Measurements from ENCODE around the gene PRICKLE4. TPM values are rescaled to one million over a fixed set of nuclear protein-coding genes. Genes with fewer than 3 reads are reported as not detected.

Gene PRICKLE4
- total and polyA plus RNA-seq, 2 experiments from 2014 or later = 2.1 TPM; not detected in 1

DNA sequence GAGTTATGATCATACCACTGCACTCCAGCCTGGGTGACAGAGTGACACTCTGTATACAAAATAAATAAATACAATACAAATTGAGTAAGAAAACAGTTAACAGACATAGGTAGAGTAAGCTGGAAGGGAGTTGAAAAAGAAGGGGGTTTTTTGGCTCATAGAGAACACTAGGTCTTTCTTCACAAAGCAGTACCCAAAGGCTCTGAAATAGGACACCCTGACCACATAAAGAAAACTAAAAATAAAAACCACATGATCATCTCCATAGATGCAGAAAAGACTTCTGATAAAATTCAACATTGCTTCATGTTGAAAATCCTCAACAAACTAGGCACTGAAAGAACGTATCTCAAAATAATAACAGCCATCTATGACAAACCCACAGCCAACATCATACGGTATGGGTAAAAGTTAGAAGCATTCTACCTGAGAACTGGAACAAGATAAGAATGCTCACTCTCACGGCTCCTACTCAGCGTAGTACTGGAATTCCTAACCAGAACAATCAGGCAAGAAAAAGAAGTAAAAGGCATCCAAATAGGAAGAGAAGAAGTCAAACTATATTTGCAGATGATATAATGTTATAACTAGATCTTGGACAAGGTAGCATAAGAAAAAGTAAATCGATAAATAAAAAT lies 55.6 kb downstream of the PRICKLE4 start:
- no peaks in the 10 kb centered on the region for H3K79me2 ChIP-seq (ENCODE audit: insufficient read depth)
- no peak for DNase-seq
- H4K20me1 ChIP-seq (ENCODE audit: insufficient read depth) = no peaks in the 10 kb centered on the region
- no peaks in the 10 kb centered on the region for H3K9me2 ChIP-seq (ENCODE audit: insufficient read depth)
- H3K4me1 ChIP-seq (ENCODE audit: insufficient read depth) = no peaks in the 10 kb centered on the region
- 74 to 85% methylated on average over 5 of the region's 5 CpGs for WGBS, 2 experiments (ENCODE audit: low coverage in 1 of 2, low lambda C conversion rate in 2 of 2, missing lambda C conversion rate in 2 of 2)
- no peak overlapping the region for H2AFZ ChIP-seq
- no peaks in the 10 kb centered on the region for H3K9me3 ChIP-seq (ENCODE audit: low read depth)
- no peak overlapping the region for H3K4me3 ChIP-seq
- no peak overlapping the region for H3K27ac ChIP-seq
- in situ Hi-C loops (cut with MboI) = loop anchor here (25.0 kb wide), 1 partner anchor 201 kb away; no protein-coding TSS in a partner anchor
- H3K4me2 ChIP-seq (ENCODE audit: unreplicated experiment) = no peak overlapping the region
- TF ChIP-seq EZH2 (IDR thresholded peaks at IDR 0.05; ENCODE audit: insufficient read depth, poor library complexity, severe bottlenecking) (no peak), EZH2phosphoT487 (IDR thresholded peaks at IDR 0.05; ENCODE audit: insufficient read depth, low read depth) (no peak)
- no peaks in the 10 kb centered on the region for H3K36me3 ChIP-seq (ENCODE audit: low read depth)
- no peak overlapping the region for H3K9ac ChIP-seq
- no peaks in the 10 kb centered on the region for H3F3A ChIP-seq (ENCODE audit: insufficient read depth)
- no peaks in the 10 kb centered on the region for H3K27me3 ChIP-seq (replicated peaks; ENCODE audit: insufficient read depth)

DNA sequence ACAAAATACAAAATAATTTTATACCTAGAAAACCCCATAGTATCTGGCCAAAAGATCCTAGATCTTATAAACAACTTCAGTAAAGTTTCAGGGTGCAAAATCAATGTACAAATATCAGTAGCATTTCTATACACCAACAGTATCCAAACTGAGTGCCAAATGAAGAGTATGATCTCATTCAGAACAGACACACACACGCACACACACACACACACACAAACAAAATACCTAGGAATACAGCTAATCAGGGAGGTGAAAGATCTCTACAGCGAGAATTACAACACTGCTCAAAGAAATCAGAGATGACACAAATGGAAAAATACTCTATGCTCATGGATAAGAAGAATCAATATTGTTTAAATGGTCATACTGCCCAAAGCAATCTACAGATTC lies 56.1 kb downstream of the PRICKLE4 start:
- Histone ChIP-seq H3K9me2 (ENCODE audit: insufficient read depth) (no peaks in the 10 kb centered on the region), H3K36me3 (ENCODE audit: low read depth) (no peaks in the 10 kb centered on the region), H3K4me2 (ENCODE audit: unreplicated experiment) (no peak overlapping the region), H3K4me1 (ENCODE audit: insufficient read depth) (no peaks in the 10 kb centered on the region), H3F3A (ENCODE audit: insufficient read depth) (no peaks in the 10 kb centered on the region), H4K20me1 (ENCODE audit: insufficient read depth) (no peaks in the 10 kb centered on the region), H2AFZ (no peak overlapping the region), H3K9me3 (ENCODE audit: low read depth) (no peaks in the 10 kb centered on the region), H3K27me3 (replicated peaks; ENCODE audit: insufficient read depth) (no peaks in the 10 kb centered on the region), H3K9ac (no peak overlapping the region), H3K79me2 (ENCODE audit: insufficient read depth) (no peaks in the 10 kb centered on the region), H3K27ac (no peak overlapping the region), H3K4me3 (no peak overlapping the region)
- peak; percentile 7 for DNase-seq
- WGBS, 2 experiments (ENCODE audit: low coverage in 1 of 2, low lambda C conversion rate in 2 of 2, missing lambda C conversion rate in 2 of 2) = 87 to 93% methylated on average over 2 of the region's 2 CpGs
- in situ Hi-C loops (cut with MboI) = loop anchor here (25.0 kb wide), 1 partner anchor 201 kb away; no protein-coding TSS in a partner anchor
- TF ChIP-seq EZH2 (IDR thresholded peaks at IDR 0.05; ENCODE audit: insufficient read depth, poor library complexity, severe bottlenecking) (no peak), EZH2phosphoT487 (IDR thresholded peaks at IDR 0.05; ENCODE audit: insufficient read depth, low read depth) (no peak)

Small RNAs within 50 kb of the gene (small RNA-seq; reads per million reads assigned to genes)
- gene AL365205.2 (ENCODE audit: low read depth, low replicate concordance) = not detected
- gene AL365205.3 (ENCODE audit: low read depth, low replicate concordance) = not detected
- not detected for gene RF00393 (ENCODE audit: low read depth, low replicate concordance)

Other genes starting within 250 kb of the PRICKLE4 start
- gene FOXP4, start 234.4 kb upstream of the PRICKLE4 start, total RNA-seq (2014; rRNA removed; shearing (Covaris generic)) = 3.9 and 5.4 TPM in 2 replicates
- 1.1 and 1.4 TPM in 2 replicates for gene FOXP4, start 234.4 kb upstream of the PRICKLE4 start, polyA plus RNA-seq (2016; fragmentation: Nextera tagmentation; extraction: Ambion mirVana)
- 1.4 TPM in 1 of 2 replicates, not detected in the other for gene MDFI, start 142.3 kb upstream of the PRICKLE4 start, total RNA-seq (2014; rRNA removed; shearing (Covaris generic))
- not detected in 2 replicates for gene MDFI, start 142.3 kb upstream of the PRICKLE4 start, polyA plus RNA-seq (2016; fragmentation: Nextera tagmentation; extraction: Ambion mirVana)
- 5.7 and 10.0 TPM in 2 replicates for gene TFEB, start 45.2 kb upstream of the PRICKLE4 start, total RNA-seq (2014; rRNA removed; shearing (Covaris generic))
- gene TFEB, start 45.2 kb upstream of the PRICKLE4 start, polyA plus RNA-seq (2016; fragmentation: Nextera tagmentation; extraction: Ambion mirVana) = 5.5 and 6.4 TPM in 2 replicates
- gene PGC, start 33.4 kb upstream of the PRICKLE4 start, total RNA-seq (2014; rRNA removed; shearing (Covaris generic)) = not detected in 2 replicates
- gene PGC, start 33.4 kb upstream of the PRICKLE4 start, polyA plus RNA-seq (2016; fragmentation: Nextera tagmentation; extraction: Ambion mirVana) = not detected in 2 replicates
- gene FRS3, start 882 bp upstream of the PRICKLE4 start, total RNA-seq (2014; rRNA removed; shearing (Covaris generic)) = 3.0 and 3.4 TPM in 2 replicates
- 1.7 and 2.5 TPM in 2 replicates for gene FRS3, start 882 bp upstream of the PRICKLE4 start, polyA plus RNA-seq (2016; fragmentation: Nextera tagmentation; extraction: Ambion mirVana)
- gene TOMM6, start 6.9 kb downstream of the PRICKLE4 start, total RNA-seq (2014; rRNA removed; shearing (Covaris generic)) = 104 and 136 TPM in 2 replicates
- 204 and 205 TPM in 2 replicates for gene TOMM6, start 6.9 kb downstream of the PRICKLE4 start, polyA plus RNA-seq (2016; fragmentation: Nextera tagmentation; extraction: Ambion mirVana)
- gene USP49, start 114.6 kb downstream of the PRICKLE4 start, total RNA-seq (2014; rRNA removed; shearing (Covaris generic)) = 0.97 and 2.4 TPM in 2 replicates
- 0.70 and 1.2 TPM in 2 replicates for gene USP49, start 114.6 kb downstream of the PRICKLE4 start, polyA plus RNA-seq (2016; fragmentation: Nextera tagmentation; extraction: Ambion mirVana)
- 21.0 and 30.6 TPM in 2 replicates for gene MED20, start 140.4 kb downstream of the PRICKLE4 start, total RNA-seq (2014; rRNA removed; shearing (Covaris generic))
- gene MED20, start 140.4 kb downstream of the PRICKLE4 start, polyA plus RNA-seq (2016; fragmentation: Nextera tagmentation; extraction: Ambion mirVana) = 24.2 and 25.5 TPM in 2 replicates
- 11.0 and 12.3 TPM in 2 replicates for gene BYSL, start 140.7 kb downstream of the PRICKLE4 start, total RNA-seq (2014; rRNA removed; shearing (Covaris generic))
- 28.0 and 30.2 TPM in 2 replicates for gene BYSL, start 140.7 kb downstream of the PRICKLE4 start, polyA plus RNA-seq (2016; fragmentation: Nextera tagmentation; extraction: Ambion mirVana)
- 47.8 and 48.1 TPM in 2 replicates for gene CCND3, start 161.0 kb downstream of the PRICKLE4 start, total RNA-seq (2014; rRNA removed; shearing (Covaris generic))
- 70.7 and 73.6 TPM in 2 replicates for gene CCND3, start 161.0 kb downstream of the PRICKLE4 start, polyA plus RNA-seq (2016; fragmentation: Nextera tagmentation; extraction: Ambion mirVana)

Measured in GM23248 (cell line).